ENCODE data around the gene MYOM1. TPM values are rescaled to one million over a fixed set of nuclear protein-coding genes. Genes with fewer than 3 reads are reported as not detected.

MYOM1 gene
- polyA plus RNA-seq, 4 donors, result 1.5 to 7.9 (median 2.8) TPM

GRCh38 chr18:3192752-3193151 is 27.0 kb downstream of the MYOM1 start:
- no peaks in the 10 kb centered on the region for H3K27me3 ChIP-seq (ENCODE audit: control insufficient read depth in 3 of 3, insufficient read depth in 3 of 3, low read length in 3 of 3)
- no peak for DNase-seq
- H3K9me3 ChIP-seq (ENCODE audit: control insufficient read depth in 2 of 2, insufficient read depth in 1 of 2, low read depth in 1 of 2, low read length in 1 of 2), result no peaks in the 10 kb centered on the region
- no peaks in the 10 kb centered on the region for H3K36me3 ChIP-seq (ENCODE audit: control insufficient read depth in 3 of 3, insufficient read depth in 2 of 3, low read depth in 1 of 3, low read length in 3 of 3)
- H3K4me1 ChIP-seq (ENCODE audit: control insufficient read depth in 3 of 3, insufficient read depth in 2 of 3, low read depth in 1 of 3, low read length in 2 of 3), result no peaks in the 10 kb centered on the region
- no peak for FAIRE-seq
- H3K27ac ChIP-seq (ENCODE audit: low read depth in 1 of 3, low read length in 2 of 3), result no peak overlapping the region
- WGBS, 3 donors, result 92 to 94% (median 93%) methylated on average over 2 of the region's 2 CpGs
- no peak overlapping the region for H3K4me3 ChIP-seq (ENCODE audit: low read depth in 1 of 3, low read length in 3 of 3)

DNA sequence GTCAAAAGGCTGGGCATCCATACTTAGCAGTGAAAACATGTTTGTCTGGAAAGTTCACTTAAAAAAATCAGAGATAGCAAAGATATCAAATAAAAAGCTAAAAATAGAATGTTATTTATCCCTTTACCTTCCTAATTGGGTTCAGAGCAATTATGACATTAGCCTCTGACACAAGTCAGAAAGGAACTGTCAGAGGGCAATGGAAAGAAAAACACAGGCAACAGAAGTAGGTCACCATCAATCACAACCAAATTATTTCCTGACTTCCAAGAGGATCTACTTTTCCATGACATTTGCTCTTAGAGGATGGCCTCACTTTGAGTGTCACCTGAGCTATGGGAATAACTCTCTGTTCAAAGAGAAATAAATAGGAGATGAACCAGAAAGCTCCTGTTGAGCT is 27.5 kb downstream of the MYOM1 start:
- H3K27ac ChIP-seq (ENCODE audit: low read depth in 1 of 3, low read length in 2 of 3), result no peak overlapping the region
- FAIRE-seq, result no peak
- no peaks in the 10 kb centered on the region for H3K4me1 ChIP-seq (ENCODE audit: control insufficient read depth in 3 of 3, insufficient read depth in 2 of 3, low read depth in 1 of 3, low read length in 2 of 3)
- H3K27me3 ChIP-seq (ENCODE audit: control insufficient read depth in 3 of 3, insufficient read depth in 3 of 3, low read length in 3 of 3), result no peaks in the 10 kb centered on the region
- DNase-seq, result no peak
- H3K9me3 ChIP-seq (ENCODE audit: control insufficient read depth in 2 of 2, insufficient read depth in 1 of 2, low read depth in 1 of 2, low read length in 1 of 2), result no peaks in the 10 kb centered on the region
- H3K36me3 ChIP-seq (ENCODE audit: control insufficient read depth in 3 of 3, insufficient read depth in 2 of 3, low read depth in 1 of 3, low read length in 3 of 3), result no peaks in the 10 kb centered on the region
- H3K4me3 ChIP-seq (ENCODE audit: low read depth in 1 of 3, low read length in 3 of 3), result no peak overlapping the region

- Histone ChIP-seq H3K36me3 (ENCODE audit: control insufficient read depth in 3 of 3, insufficient read depth in 2 of 3, low read depth in 1 of 3, low read length in 3 of 3) (no peaks in the 10 kb centered on the region), H3K4me3 (ENCODE audit: low read depth in 1 of 3, low read length in 3 of 3) (no peak overlapping the region), H3K27ac (ENCODE audit: low read depth in 1 of 3, low read length in 2 of 3) (no peak overlapping the region), H3K27me3 (ENCODE audit: control insufficient read depth in 3 of 3, insufficient read depth in 3 of 3, low read length in 3 of 3) (no peaks in the 10 kb centered on the region), H3K4me1 (ENCODE audit: control insufficient read depth in 3 of 3, insufficient read depth in 2 of 3, low read depth in 1 of 3, low read length in 2 of 3) (no peaks in the 10 kb centered on the region), H3K9me3 (ENCODE audit: control insufficient read depth in 2 of 2, insufficient read depth in 1 of 2, low read depth in 1 of 2, low read length in 1 of 2) (no peaks in the 10 kb centered on the region)
- no peak for FAIRE-seq
- no peak for DNase-seq
- WGBS, 3 donors, result 90 to 94% (median 91%) methylated on average over 2 of the region's 2 CpGs
Observed at GRCh38 chr18:3190610-3191009, 29.2 kb downstream of the MYOM1 start.

DNA sequence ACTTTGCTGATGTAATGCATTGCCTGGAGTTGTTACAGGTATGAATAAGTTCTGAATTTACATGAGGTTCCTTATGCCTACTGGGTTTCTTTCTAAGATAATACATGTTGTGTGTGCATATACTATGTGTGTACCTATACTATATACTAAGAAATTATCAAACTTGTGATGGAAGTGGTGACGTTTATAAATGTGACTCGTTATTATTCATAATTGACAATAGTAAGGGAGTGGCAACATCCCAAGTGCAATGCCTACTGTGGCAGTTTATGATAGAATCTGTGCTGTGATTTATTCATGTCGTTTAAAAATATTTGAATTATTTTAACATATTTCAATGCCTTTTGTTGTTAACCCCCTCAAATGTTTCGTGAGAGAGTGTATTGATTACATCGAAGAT is 29.9 kb downstream of the MYOM1 start:
- Histone ChIP-seq H3K27ac (ENCODE audit: low read depth in 1 of 3, low read length in 2 of 3) (no peak overlapping the region), H3K4me1 (ENCODE audit: control insufficient read depth in 3 of 3, insufficient read depth in 2 of 3, low read depth in 1 of 3, low read length in 2 of 3) (no peaks in the 10 kb centered on the region), H3K27me3 (ENCODE audit: control insufficient read depth in 3 of 3, insufficient read depth in 3 of 3, low read length in 3 of 3) (no peaks in the 10 kb centered on the region), H3K36me3 (ENCODE audit: control insufficient read depth in 3 of 3, insufficient read depth in 2 of 3, low read depth in 1 of 3, low read length in 3 of 3) (no peaks in the 10 kb centered on the region), H3K4me3 (ENCODE audit: low read depth in 1 of 3, low read length in 3 of 3) (no peak overlapping the region), H3K9me3 (ENCODE audit: control insufficient read depth in 2 of 2, insufficient read depth in 1 of 2, low read depth in 1 of 2, low read length in 1 of 2) (no peaks in the 10 kb centered on the region)
- FAIRE-seq (no peak), DNase-seq (no peak)
- 65 to 77% (median 71%) methylated on average over 5 of the region's 5 CpGs for WGBS, 3 donors

DNA sequence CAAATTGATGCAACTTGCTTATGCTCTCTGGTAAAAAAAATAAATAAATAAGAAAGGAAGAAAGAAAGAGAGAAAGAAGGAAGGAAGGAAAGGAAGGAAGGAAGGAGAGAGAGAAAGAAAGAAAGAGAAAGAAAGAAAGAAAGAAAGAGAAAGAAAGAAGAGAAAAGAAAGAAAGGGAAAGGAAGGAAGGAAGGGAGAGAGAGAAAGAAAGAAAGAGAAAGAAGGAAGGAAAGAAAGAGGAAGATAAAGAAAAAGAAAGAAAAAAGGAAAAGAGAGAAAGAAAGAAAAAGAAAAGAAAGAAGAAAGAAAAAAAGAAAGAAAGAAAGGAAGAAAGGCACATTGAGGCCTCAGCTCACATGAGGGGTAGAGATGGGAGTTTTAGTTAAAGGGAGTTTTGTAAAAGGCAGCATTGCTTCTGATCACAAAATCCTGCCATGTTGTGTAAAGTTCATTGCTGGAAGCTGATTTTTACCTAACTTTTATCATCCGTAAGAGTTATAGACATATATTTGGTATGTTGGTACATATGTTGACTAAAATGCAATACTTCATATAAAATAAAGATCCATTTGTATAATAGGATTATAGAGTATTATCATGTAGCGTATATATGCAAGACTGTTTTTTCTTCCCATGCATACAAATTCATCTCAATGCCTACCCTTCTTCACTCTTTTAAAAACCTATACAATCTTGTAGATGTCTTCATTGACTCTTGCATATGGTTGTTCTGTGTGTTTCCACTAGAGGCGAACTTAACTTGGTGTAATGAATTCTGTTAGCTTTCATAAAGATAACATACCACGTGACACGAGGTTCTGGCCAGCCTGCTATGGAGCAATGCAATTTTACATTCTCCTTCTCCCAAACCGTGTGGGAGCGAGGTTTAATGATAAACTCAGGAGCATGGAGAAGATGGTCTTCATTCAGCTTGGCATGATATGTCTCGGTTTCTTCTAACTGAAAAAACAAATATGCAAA is 32.8 kb downstream of the MYOM1 start:
- H3K4me3 ChIP-seq (ENCODE audit: low read depth in 1 of 3, low read length in 3 of 3), result no peak overlapping the region
- H3K27me3 ChIP-seq (ENCODE audit: control insufficient read depth in 3 of 3, insufficient read depth in 3 of 3, low read length in 3 of 3), result no peaks in the 10 kb centered on the region
- no peak overlapping the region for H3K27ac ChIP-seq (ENCODE audit: low read depth in 1 of 3, low read length in 2 of 3)
- no peaks in the 10 kb centered on the region for H3K36me3 ChIP-seq (ENCODE audit: control insufficient read depth in 3 of 3, insufficient read depth in 2 of 3, low read depth in 1 of 3, low read length in 3 of 3)
- 63 to 69% (median 66%) methylated on average over 8 of the region's 8 CpGs for WGBS, 3 donors
- FAIRE-seq, result no peak
- H3K4me1 ChIP-seq (ENCODE audit: control insufficient read depth in 3 of 3, insufficient read depth in 2 of 3, low read depth in 1 of 3, low read length in 2 of 3), result peaks cover 0 to 7% (median 0%) of the 10 kb centered on the region in 3 donors
- H3K9me3 ChIP-seq (ENCODE audit: control insufficient read depth in 2 of 2, insufficient read depth in 1 of 2, low read depth in 1 of 2, low read length in 1 of 2), result no peaks in the 10 kb centered on the region
- peak; percentile 57 to 65 for DNase-seq

- no peak overlapping the region for H3K4me3 ChIP-seq (ENCODE audit: low read depth in 1 of 3, low read length in 3 of 3)
- H3K9me3 ChIP-seq (ENCODE audit: control insufficient read depth in 2 of 2, insufficient read depth in 1 of 2, low read depth in 1 of 2, low read length in 1 of 2), result no peaks in the 10 kb centered on the region
- H3K27ac ChIP-seq (ENCODE audit: low read depth in 1 of 3, low read length in 2 of 3), result no peak overlapping the region
- WGBS, 3 donors, result 63 to 75% (median 70%) methylated on average over 6 of the region's 6 CpGs
- FAIRE-seq (no peak), DNase-seq (no peak)
- no peaks in the 10 kb centered on the region for H3K27me3 ChIP-seq (ENCODE audit: control insufficient read depth in 3 of 3, insufficient read depth in 3 of 3, low read length in 3 of 3)
- H3K36me3 ChIP-seq (ENCODE audit: control insufficient read depth in 3 of 3, insufficient read depth in 2 of 3, low read depth in 1 of 3, low read length in 3 of 3), result no peaks in the 10 kb centered on the region
- H3K4me1 ChIP-seq (ENCODE audit: control insufficient read depth in 3 of 3, insufficient read depth in 2 of 3, low read depth in 1 of 3, low read length in 2 of 3), result peaks cover 0 to 7% (median 0%) of the 10 kb centered on the region in 3 donors
Observed at GRCh38 chr18:3184275-3184963, 35.3 kb downstream of the MYOM1 start.

DNA sequence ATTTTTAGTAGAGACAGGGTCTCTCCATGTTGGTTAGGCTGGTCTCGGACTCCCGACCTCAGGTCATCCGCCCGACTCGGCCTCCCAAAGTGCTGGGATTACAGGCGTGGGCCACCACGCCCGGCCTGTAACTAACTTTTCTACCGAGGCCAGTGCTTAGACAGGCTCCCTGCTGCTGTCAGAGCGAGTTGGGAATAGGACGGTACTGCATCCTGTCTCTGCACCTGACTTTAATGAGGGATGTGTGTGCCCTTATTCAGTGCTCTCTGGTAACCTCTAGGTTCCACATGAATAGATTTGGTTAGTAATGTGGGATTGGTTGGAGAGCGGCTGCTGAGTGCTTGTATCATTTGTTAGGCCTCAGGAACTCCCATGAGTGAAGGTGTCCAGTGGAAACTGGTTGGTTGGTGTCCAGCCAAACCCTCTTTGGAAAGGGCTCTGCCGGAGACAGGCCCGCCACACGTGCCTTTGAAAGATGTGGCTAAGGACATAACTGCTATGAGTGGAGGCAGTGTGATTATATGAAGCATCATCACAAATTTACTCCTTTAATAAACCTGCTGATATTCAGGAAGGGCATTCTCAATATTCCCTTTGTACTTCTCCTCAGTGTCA is 36.6 kb downstream of the MYOM1 start:
- WGBS, 3 donors, result 93 to 98% (median 97%) methylated on average over 15 of the region's 15 CpGs
- FAIRE-seq, result no peak
- H3K27ac ChIP-seq (ENCODE audit: low read depth in 1 of 3, low read length in 2 of 3), result no peak overlapping the region
- H3K4me1 ChIP-seq (ENCODE audit: control insufficient read depth in 3 of 3, insufficient read depth in 2 of 3, low read depth in 1 of 3, low read length in 2 of 3), result peaks cover 0 to 7% (median 0%) of the 10 kb centered on the region in 3 donors
- no peaks in the 10 kb centered on the region for H3K9me3 ChIP-seq (ENCODE audit: control insufficient read depth in 2 of 2, insufficient read depth in 1 of 2, low read depth in 1 of 2, low read length in 1 of 2)
- no peak overlapping the region for H3K4me3 ChIP-seq (ENCODE audit: low read depth in 1 of 3, low read length in 3 of 3)
- no peaks in the 10 kb centered on the region for H3K27me3 ChIP-seq (ENCODE audit: control insufficient read depth in 3 of 3, insufficient read depth in 3 of 3, low read length in 3 of 3)
- H3K36me3 ChIP-seq (ENCODE audit: control insufficient read depth in 3 of 3, insufficient read depth in 2 of 3, low read depth in 1 of 3, low read length in 3 of 3), result no peaks in the 10 kb centered on the region
- DNase-seq, result no peak

GRCh38 chr18:3180325-3180724 is 39.4 kb downstream of the MYOM1 start:
- DNase-seq (no peak), FAIRE-seq (no peak)
- H3K27me3 ChIP-seq (ENCODE audit: control insufficient read depth in 3 of 3, insufficient read depth in 3 of 3, low read length in 3 of 3), result no peaks in the 10 kb centered on the region
- peak overlapping the region in 1 of 3 donors; percentile 32 for H3K27ac ChIP-seq (ENCODE audit: low read depth in 1 of 3, low read length in 2 of 3)
- WGBS, 3 donors, result 77 to 94% (median 92%) methylated on average over 2 of the region's 2 CpGs
- H3K9me3 ChIP-seq (ENCODE audit: control insufficient read depth in 2 of 2, insufficient read depth in 1 of 2, low read depth in 1 of 2, low read length in 1 of 2), result no peaks in the 10 kb centered on the region
- H3K4me1 ChIP-seq (ENCODE audit: control insufficient read depth in 3 of 3, insufficient read depth in 2 of 3, low read depth in 1 of 3, low read length in 2 of 3), result peaks cover 0 to 7% (median 0%) of the 10 kb centered on the region in 3 donors
- H3K36me3 ChIP-seq (ENCODE audit: control insufficient read depth in 3 of 3, insufficient read depth in 2 of 3, low read depth in 1 of 3, low read length in 3 of 3), result no peaks in the 10 kb centered on the region
- no peak overlapping the region for H3K4me3 ChIP-seq (ENCODE audit: low read depth in 1 of 3, low read length in 3 of 3)
